ENCODE measurements around the gene ZBTB1.

- TF ChIP-seq CTCF (IDR thresholded peaks at IDR 0.05; ENCODE audit: low read depth, low read length, missing input control) (no peak), SP1 (IDR thresholded peaks at IDR 0.05) (no peak), REST (IDR thresholded peaks at IDR 0.05) (no peak), JUND (IDR thresholded peaks at IDR 0.05) (no peak), RAD21 (IDR thresholded peaks at IDR 0.05) (no peak), EGR1 (IDR thresholded peaks at IDR 0.05; ENCODE audit: low read depth in 2 of 2) (no peak), TAF1 (conservative IDR thresholded peaks at IDR 0.05) (no peak), RXRA (IDR thresholded peaks at IDR 0.05) (no peak), YY1 (IDR thresholded peaks at IDR 0.05) (no peak)
- TF ChIP-seq, protein P1, sequence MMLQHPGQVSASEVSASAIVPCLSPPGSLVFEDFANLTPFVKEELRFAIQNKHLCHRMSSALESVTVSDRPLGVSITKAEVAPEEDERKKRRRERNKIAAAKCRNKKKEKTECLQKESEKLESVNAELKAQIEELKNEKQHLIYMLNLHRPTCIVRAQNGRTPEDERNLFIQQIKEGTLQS (IDR thresholded peaks at IDR 0.05) = no peak
- TF ChIP-seq, protein P2, sequence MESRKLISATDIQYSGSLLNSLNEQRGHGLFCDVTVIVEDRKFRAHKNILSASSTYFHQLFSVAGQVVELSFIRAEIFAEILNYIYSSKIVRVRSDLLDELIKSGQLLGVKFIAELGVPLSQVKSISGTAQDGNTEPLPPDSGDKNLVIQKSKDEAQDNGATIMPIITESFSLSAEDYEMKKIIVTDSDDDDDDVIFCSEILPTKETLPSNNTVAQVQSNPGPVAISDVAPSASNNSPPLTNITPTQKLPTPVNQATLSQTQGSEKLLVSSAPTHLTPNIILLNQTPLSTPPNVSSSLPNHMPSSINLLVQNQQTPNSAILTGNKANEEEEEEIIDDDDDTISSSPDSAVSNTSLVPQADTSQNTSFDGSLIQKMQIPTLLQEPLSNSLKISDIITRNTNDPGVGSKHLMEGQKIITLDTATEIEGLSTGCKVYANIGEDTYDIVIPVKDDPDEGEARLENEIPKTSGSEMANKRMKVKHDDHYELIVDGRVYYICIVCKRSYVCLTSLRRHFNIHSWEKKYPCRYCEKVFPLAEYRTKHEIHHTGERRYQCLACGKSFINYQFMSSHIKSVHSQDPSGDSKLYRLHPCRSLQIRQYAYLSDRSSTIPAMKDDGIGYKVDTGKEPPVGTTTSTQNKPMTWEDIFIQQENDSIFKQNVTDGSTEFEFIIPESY (IDR thresholded peaks at IDR 0.05) = no peak
- TF ChIP-seq, protein P3, sequence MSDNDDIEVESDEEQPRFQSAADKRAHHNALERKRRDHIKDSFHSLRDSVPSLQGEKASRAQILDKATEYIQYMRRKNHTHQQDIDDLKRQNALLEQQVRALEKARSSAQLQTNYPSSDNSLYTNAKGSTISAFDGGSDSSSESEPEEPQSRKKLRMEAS (IDR thresholded peaks at IDR 0.05) = no peak
Observed at GRCh38 chr14:64531567-64531966, 27.0 kb downstream of the ZBTB1 start.

Data from liver (tissue), 3 donors.